ENCODE measurements around the gene BRD9.

The BRD9 gene

GRCh38 chr5:821504-821903 is 71.1 kb downstream of the BRD9 start:
- Histone ChIP-seq H4K20me1 (ENCODE audit: insufficient read depth, low read length) (no peaks in the 10 kb centered on the region), H3K4me2 (ENCODE audit: low read length) (no peak overlapping the region), H3K9me3 (ENCODE audit: low read length) (no peaks in the 10 kb centered on the region), H3K27me3 (ENCODE audit: insufficient read depth, low read length) (no peaks in the 10 kb centered on the region), H3K4me3 (ENCODE audit: low read depth, low read length, poor library complexity, severe bottlenecking) (no peak overlapping the region), H3K9me2 (ENCODE audit: low read depth, low read length) (no peaks in the 10 kb centered on the region), H3K79me2 (ENCODE audit: insufficient read depth, low read length) (no peaks in the 10 kb centered on the region), H3K9ac (ENCODE audit: low read length) (no peak overlapping the region), H3K36me3 (ENCODE audit: insufficient read depth, low read length) (no peaks in the 10 kb centered on the region), H3K27ac (ENCODE audit: low read depth, low read length, poor library complexity, severe bottlenecking) (no peak overlapping the region), H2AFZ (ENCODE audit: low read length) (no peak overlapping the region), H3F3A (ENCODE audit: insufficient read depth, low read length) (no peaks in the 10 kb centered on the region), H3K4me1 (ENCODE audit: insufficient read depth, low read length, severe bottlenecking) (no peaks in the 10 kb centered on the region)
- TF ChIP-seq CTCF (IDR thresholded peaks at IDR 0.05; ENCODE audit: low read length): no peak
- no peak for TF ChIP-seq EZH2 (IDR thresholded peaks at IDR 0.05; ENCODE audit: borderline replicate concordance, low read length)

- Histone ChIP-seq H3K36me3 (ENCODE audit: insufficient read depth, low read length) (no peaks in the 10 kb centered on the region), H2AFZ (ENCODE audit: low read length) (no peak overlapping the region), H3K79me2 (ENCODE audit: insufficient read depth, low read length) (no peaks in the 10 kb centered on the region), H3K4me1 (ENCODE audit: insufficient read depth, low read length, severe bottlenecking) (no peaks in the 10 kb centered on the region), H4K20me1 (ENCODE audit: insufficient read depth, low read length) (no peaks in the 10 kb centered on the region), H3K27ac (ENCODE audit: low read depth, low read length, poor library complexity, severe bottlenecking) (no peak overlapping the region), H3K9me3 (ENCODE audit: low read length) (no peaks in the 10 kb centered on the region), H3K4me2 (ENCODE audit: low read length) (no peak overlapping the region), H3K4me3 (ENCODE audit: low read depth, low read length, poor library complexity, severe bottlenecking) (no peak overlapping the region), H3K27me3 (ENCODE audit: insufficient read depth, low read length) (no peaks in the 10 kb centered on the region), H3F3A (ENCODE audit: insufficient read depth, low read length) (no peaks in the 10 kb centered on the region), H3K9ac (ENCODE audit: low read length) (no peak overlapping the region), H3K9me2 (ENCODE audit: low read depth, low read length) (no peaks in the 10 kb centered on the region)
- TF ChIP-seq CTCF (IDR thresholded peaks at IDR 0.05; ENCODE audit: low read length): no peak
Observed at GRCh38 chr5:820245-820644, 72.4 kb downstream of the BRD9 start.

- Histone ChIP-seq H3K4me3 (ENCODE audit: low read depth, low read length, poor library complexity, severe bottlenecking) (no peak overlapping the region), H2AFZ (ENCODE audit: low read length) (no peak overlapping the region), H3K36me3 (ENCODE audit: insufficient read depth, low read length) (no peaks in the 10 kb centered on the region), H3K27ac (ENCODE audit: low read depth, low read length, poor library complexity, severe bottlenecking) (no peak overlapping the region), H4K20me1 (ENCODE audit: insufficient read depth, low read length) (no peaks in the 10 kb centered on the region), H3K9me3 (ENCODE audit: low read length) (no peaks in the 10 kb centered on the region), H3K4me2 (ENCODE audit: low read length) (no peak overlapping the region), H3K27me3 (ENCODE audit: insufficient read depth, low read length) (no peaks in the 10 kb centered on the region), H3K9ac (ENCODE audit: low read length) (no peak overlapping the region), H3K9me2 (ENCODE audit: low read depth, low read length) (no peaks in the 10 kb centered on the region), H3F3A (ENCODE audit: insufficient read depth, low read length) (no peaks in the 10 kb centered on the region), H3K4me1 (ENCODE audit: insufficient read depth, low read length, severe bottlenecking) (no peaks in the 10 kb centered on the region), H3K79me2 (ENCODE audit: insufficient read depth, low read length) (no peaks in the 10 kb centered on the region)
- no peak for TF ChIP-seq EZH2 (IDR thresholded peaks at IDR 0.05; ENCODE audit: borderline replicate concordance, low read length)
- TF ChIP-seq CTCF (IDR thresholded peaks at IDR 0.05; ENCODE audit: low read length): no peak
Observed at GRCh38 chr5:819078-819477, 73.5 kb downstream of the BRD9 start.
